Dendritic cell treated with granulocyte-macrophage colony-stimulating factor and Interleukin-4, amounts not matched to agents 40 ng/mL and 50 ng/mL, for 4 days (primary cell): ENCODE measurements around the gene ZCCHC2.
A peak's percentile ranks its signal among the peaks of the same experiment; 100 is the strongest.

Source experiments
- H3K27ac Mint-ChIP-seq: one replicate; pipeline ENCODE4 v1.8.0; 2022; ENCODE audit warnings: mild to moderate bottlenecking, mixed read lengths
- H3K27me3 Mint-ChIP-seq: one replicate; pipeline ENCODE4 v1.8.0; 2022; ENCODE audit warnings: mild to moderate bottlenecking, mixed read lengths
- H3K36me3 Mint-ChIP-seq: one replicate; pipeline ENCODE4 v1.8.0; 2022; ENCODE audit warnings: low read depth, mixed read lengths
- H3K4me1 Mint-ChIP-seq: one replicate; pipeline ENCODE4 v1.8.0; 2022; ENCODE audit warnings: low read depth, mixed read lengths
- H3K4me3 Mint-ChIP-seq: one replicate; pipeline ENCODE4 v1.8.0; 2022; ENCODE audit warnings: mild to moderate bottlenecking, moderate library complexity, mixed read lengths
- H3K9me3 Mint-ChIP-seq: one replicate; pipeline ENCODE4 v1.8.0; 2022; ENCODE audit warnings: mixed read lengths
- intact Hi-C: fragments of 100-400 bp; cut with micrococcal nuclease; formaldehyde crosslinking; loops from one replicate; pipeline ENCODE4 v1.15.0; 2022

Gene ZCCHC2

DNA sequence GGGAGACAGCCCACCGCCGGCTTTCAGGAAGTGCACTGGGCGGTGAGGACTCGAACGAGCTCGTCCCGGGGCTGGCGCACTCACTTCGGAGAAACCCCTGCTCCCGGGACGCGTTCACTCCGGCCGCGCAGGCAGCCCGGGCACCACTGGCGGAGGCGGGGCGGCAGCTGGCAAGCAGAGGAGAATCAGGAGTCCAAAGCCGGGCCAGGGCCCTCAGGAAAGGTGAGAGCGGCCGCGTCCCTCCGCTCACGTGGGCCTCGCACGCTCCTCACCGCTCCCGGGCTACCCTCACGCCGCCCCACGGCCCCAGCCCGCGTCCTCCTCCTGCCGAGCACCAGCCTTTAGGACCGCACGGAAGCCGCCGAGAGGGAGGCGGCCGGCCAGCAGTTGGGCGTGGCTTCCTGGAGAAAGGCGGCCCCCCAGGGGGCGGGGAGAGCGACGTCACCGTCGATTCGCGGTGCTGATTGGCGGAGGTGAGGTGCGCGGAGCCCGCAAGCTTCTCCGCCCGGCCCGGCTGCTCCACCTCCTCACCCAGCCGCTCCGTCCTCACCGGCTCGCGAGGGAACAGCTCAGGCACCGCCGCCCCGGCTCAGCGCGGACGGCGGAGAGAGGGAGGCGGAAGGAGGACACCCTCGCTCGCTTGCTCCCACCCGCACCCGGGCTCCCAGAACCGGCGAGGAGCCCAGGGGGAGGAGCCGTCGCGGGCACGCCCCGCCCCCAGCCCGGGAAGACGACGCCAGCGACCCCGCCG is at the start of gene ZCCHC2:
Gene ZCCHC2, plus strand, starts transcription at position 522 of the 751 bp plus-strand sequence. CDS start 400 bp downstream, outside the sequence.
- intact Hi-C loops = loop anchor here (2.0 to 5.0 kb wide), 3 partner anchors 70 to 336 kb away; partner anchors contain the start of genes PIGN and RELCH
- H3K27me3 Mint-ChIP-seq = peaks cover 5% of the 10 kb centered on the region
- H3K36me3 Mint-ChIP-seq = peaks cover 22% of the 10 kb centered on the region
- no peaks in the 10 kb centered on the region for H3K9me3 Mint-ChIP-seq
- peak within 1 kb of the TSS; percentile 89 for H3K27ac Mint-ChIP-seq
- peaks cover 33% of the 10 kb centered on the region for H3K4me1 Mint-ChIP-seq
- H3K4me3 Mint-ChIP-seq = peak within 1 kb of the TSS; percentile 91

DNA sequence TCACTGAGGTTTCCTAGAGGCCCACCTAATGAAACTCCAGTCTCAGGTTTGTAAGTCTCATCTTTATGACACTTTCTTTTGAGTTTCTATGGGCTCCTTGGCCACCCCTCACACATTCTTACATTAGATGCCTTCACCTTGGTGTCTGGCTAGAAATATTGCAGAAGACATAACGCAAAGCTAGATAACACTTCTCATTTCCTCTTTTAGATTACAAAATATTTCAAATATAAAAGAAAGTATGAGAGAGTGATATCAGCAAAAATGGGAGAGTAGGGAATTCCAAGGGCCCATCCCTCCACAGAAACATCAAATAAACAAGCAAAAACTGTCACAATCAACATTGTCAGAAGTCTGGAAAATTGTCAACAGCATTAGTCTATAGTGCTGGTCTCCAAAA is 43.3 kb upstream of the ZCCHC2 start:
- Mint-ChIP-seq H3K27me3 (no peaks in the 10 kb centered on the region), H3K4me1 (peaks cover 6% of the 10 kb centered on the region), H3K4me3 (no peak overlapping the region), H3K36me3 (peaks cover 16% of the 10 kb centered on the region), H3K27ac (no peak overlapping the region), H3K9me3 (peaks cover 18% of the 10 kb centered on the region)
- intact Hi-C loops = no loop called here

DNA sequence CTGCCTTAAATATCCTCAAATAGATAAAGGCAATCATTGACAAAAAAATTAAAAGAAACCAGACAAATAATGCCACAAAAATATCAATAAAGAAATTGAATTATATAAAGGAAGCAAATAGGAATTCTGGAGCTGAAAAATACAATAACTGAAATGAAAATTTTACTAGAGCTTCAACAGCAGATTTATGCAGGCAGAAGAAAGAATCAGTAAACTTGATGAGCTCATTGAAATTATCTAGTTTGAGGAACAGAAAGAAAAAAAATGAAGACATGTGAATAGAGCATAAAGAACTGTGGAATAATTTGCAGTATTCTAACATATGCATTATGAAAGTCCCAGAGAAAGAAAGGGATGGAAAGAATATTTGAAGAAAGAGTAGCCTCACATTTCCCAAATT is 41.9 kb upstream of the ZCCHC2 start:
- Mint-ChIP-seq H3K27ac (no peak overlapping the region), H3K27me3 (peaks cover 7% of the 10 kb centered on the region), H3K4me1 (peaks cover 6% of the 10 kb centered on the region), H3K4me3 (no peak overlapping the region), H3K9me3 (peaks cover 18% of the 10 kb centered on the region), H3K36me3 (peaks cover 16% of the 10 kb centered on the region)
- intact Hi-C loops = no loop called here

DNA sequence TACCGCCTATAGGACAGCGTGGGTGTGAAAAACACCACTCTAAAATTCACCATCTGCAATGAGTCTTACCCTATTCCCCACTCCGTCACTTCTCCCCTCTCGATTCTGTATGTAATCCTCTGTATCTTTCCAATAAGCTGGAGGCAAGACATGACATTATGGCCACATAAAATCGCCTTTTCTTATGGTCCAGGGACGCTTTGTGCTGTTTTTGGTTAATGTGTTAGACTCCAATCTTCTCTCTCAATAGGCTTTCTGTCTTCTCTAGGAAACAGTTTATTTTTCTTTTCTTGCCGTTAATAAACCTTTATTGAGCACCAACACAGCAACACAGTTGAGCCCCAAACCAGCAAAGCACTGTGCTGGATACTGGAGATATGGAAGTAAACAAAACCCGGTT is 37.9 kb upstream of the ZCCHC2 start:
- H3K27ac Mint-ChIP-seq = no peak overlapping the region
- intact Hi-C loops = no loop called here

DNA sequence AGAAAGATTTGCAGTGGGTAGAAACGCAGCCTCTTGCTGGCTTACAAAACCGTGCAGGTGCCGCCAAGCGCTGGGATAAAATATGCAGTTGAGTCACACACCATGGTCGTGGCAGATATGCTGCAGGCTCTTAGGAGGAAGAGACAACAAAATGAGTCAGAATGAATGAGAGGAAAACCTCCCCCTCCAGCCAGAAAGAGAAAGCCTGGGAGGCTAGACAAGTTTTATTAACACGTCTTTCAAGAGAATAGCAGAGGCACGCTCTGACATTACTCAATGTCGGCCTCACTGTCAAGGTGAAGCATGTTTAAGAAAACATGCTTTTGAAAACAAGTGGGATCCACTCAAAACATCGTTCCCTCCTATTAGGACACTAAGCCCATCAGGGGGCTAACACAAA is 37.1 kb upstream of the ZCCHC2 start:
- peaks cover 7% of the 10 kb centered on the region for H3K27me3 Mint-ChIP-seq
- peaks cover 10% of the 10 kb centered on the region for H3K9me3 Mint-ChIP-seq
- intact Hi-C loops = no loop called here
- peaks cover 7% of the 10 kb centered on the region for H3K36me3 Mint-ChIP-seq
- H3K4me1 Mint-ChIP-seq = no peaks in the 10 kb centered on the region
- no peak overlapping the region for H3K4me3 Mint-ChIP-seq
- H3K27ac Mint-ChIP-seq = no peak overlapping the region

More for the DNA sequence above, 37.9 kb upstream of the ZCCHC2 start:
- no peak overlapping the region for H3K4me3 Mint-ChIP-seq
- peaks cover 18% of the 10 kb centered on the region for H3K9me3 Mint-ChIP-seq
- peaks cover 15% of the 10 kb centered on the region for H3K36me3 Mint-ChIP-seq
- H3K27me3 Mint-ChIP-seq = peaks cover 7% of the 10 kb centered on the region
- H3K4me1 Mint-ChIP-seq = no peaks in the 10 kb centered on the region

- peaks cover 3% of the 10 kb centered on the region for H3K9me3 Mint-ChIP-seq
- H3K4me1 Mint-ChIP-seq = no peaks in the 10 kb centered on the region
- peaks cover under 1% of the 10 kb centered on the region for H3K36me3 Mint-ChIP-seq
- no peak overlapping the region for H3K4me3 Mint-ChIP-seq
- H3K27ac Mint-ChIP-seq = no peak overlapping the region
- peaks cover 7% of the 10 kb centered on the region for H3K27me3 Mint-ChIP-seq
- intact Hi-C loops = no loop called here
These were observed 36.4 kb upstream of the ZCCHC2 start for GRCh38 chr18:62486290-62486964.

DNA sequence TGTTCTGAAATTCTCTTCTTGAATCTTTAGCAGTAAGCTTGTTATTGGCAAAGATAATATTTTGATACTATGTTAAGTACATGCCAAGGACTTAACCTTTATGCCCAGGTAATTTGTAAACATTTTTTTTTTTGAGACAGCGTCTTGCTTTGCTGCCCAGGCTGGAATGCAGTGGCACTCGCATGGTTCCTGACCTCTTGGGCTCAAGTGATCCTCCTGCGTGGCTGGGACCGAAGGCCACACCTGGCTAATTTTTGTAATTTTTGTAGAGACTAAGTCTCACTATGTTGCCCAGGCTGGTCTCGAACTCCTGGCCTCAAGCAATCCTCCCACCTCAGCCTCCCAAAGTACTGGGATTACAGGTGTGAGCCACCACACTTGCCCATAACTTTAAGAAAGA is 35.7 kb upstream of the ZCCHC2 start:
- Mint-ChIP-seq H3K27ac (no peak overlapping the region), H3K36me3 (no peaks in the 10 kb centered on the region), H3K4me3 (no peak overlapping the region), H3K27me3 (peaks cover 7% of the 10 kb centered on the region), H3K9me3 (no peaks in the 10 kb centered on the region), H3K4me1 (no peaks in the 10 kb centered on the region)
- intact Hi-C loops = no loop called here

- Mint-ChIP-seq H3K27me3 (peaks cover 2% of the 10 kb centered on the region), H3K4me1 (no peaks in the 10 kb centered on the region), H3K36me3 (no peaks in the 10 kb centered on the region), H3K4me3 (no peak overlapping the region), H3K9me3 (no peaks in the 10 kb centered on the region), H3K27ac (peak overlapping the region; percentile 9)
- intact Hi-C loops = no loop called here
These were observed 31.7 kb upstream of the ZCCHC2 start for GRCh38 chr18:62490967-62491695.

- H3K9me3 Mint-ChIP-seq = no peaks in the 10 kb centered on the region
- H3K4me3 Mint-ChIP-seq = no peak overlapping the region
- H3K4me1 Mint-ChIP-seq = peaks cover under 1% of the 10 kb centered on the region
- H3K27me3 Mint-ChIP-seq = peaks cover 7% of the 10 kb centered on the region
- H3K36me3 Mint-ChIP-seq = no peaks in the 10 kb centered on the region
- no peak overlapping the region for H3K27ac Mint-ChIP-seq
- intact Hi-C loops = no loop called here
These were observed 29.6 kb upstream of the ZCCHC2 start for GRCh38 chr18:62493033-62493862.

GRCh38 chr18:62494764-62495163 is 28.1 kb upstream of the ZCCHC2 start:
- intact Hi-C loops = no loop called here
- Mint-ChIP-seq H3K27ac (no peak overlapping the region), H3K9me3 (no peaks in the 10 kb centered on the region), H3K27me3 (peaks cover 10% of the 10 kb centered on the region), H3K4me1 (peaks cover 15% of the 10 kb centered on the region), H3K36me3 (no peaks in the 10 kb centered on the region), H3K4me3 (no peak overlapping the region)

- peaks cover 21% of the 10 kb centered on the region for H3K4me1 Mint-ChIP-seq
- H3K36me3 Mint-ChIP-seq = no peaks in the 10 kb centered on the region
- peaks cover 10% of the 10 kb centered on the region for H3K27me3 Mint-ChIP-seq
These were observed 26.6 kb upstream of the ZCCHC2 start for GRCh38 chr18:62496262-62496661.

DNA sequence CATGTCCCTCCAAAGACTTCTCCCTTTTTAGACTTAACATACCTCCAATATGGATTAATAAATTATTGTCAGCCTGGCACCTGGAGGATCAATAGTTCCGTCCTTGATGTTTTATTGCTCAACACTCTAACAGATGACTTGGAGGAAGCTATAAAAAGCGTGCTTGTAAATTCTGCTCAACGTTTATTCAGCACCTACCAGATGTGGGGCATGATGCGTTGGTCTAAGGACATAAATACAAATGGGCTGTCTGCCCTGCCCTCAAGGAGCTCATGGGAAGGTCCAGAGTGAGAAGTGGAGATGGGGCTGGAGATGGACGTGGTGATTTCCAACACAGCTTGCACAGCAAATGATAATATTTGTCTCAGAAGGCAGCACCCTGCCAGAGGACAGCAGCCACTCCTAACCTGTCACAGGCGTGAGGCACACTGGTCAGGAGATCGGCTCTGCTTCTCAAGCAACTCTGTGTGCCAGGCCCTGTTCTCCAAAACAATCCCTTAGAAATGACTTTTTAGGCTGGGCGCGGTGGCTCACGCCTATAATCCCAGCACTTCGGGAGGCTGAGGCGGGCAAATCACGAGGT is 25.5 kb upstream of the ZCCHC2 start:
- H3K27ac Mint-ChIP-seq = no peak overlapping the region
- H3K4me1 Mint-ChIP-seq = peaks cover 21% of the 10 kb centered on the region
- intact Hi-C loops = no loop called here
- no peaks in the 10 kb centered on the region for H3K36me3 Mint-ChIP-seq
- no peaks in the 10 kb centered on the region for H3K9me3 Mint-ChIP-seq
- peaks cover 10% of the 10 kb centered on the region for H3K27me3 Mint-ChIP-seq
- no peak overlapping the region for H3K4me3 Mint-ChIP-seq

More at GRCh38 chr18:62496262-62496661, 26.6 kb upstream of the ZCCHC2 start:
- intact Hi-C loops = no loop called here
- Mint-ChIP-seq H3K9me3 (no peaks in the 10 kb centered on the region), H3K4me3 (no peak overlapping the region), H3K27ac (no peak overlapping the region)

GRCh38 chr18:62498616-62499262 is 24.1 kb upstream of the ZCCHC2 start:
- intact Hi-C loops = no loop called here
- Mint-ChIP-seq H3K27me3 (peaks cover 10% of the 10 kb centered on the region), H3K4me1 (peaks cover 21% of the 10 kb centered on the region), H3K36me3 (peaks cover 7% of the 10 kb centered on the region), H3K9me3 (no peaks in the 10 kb centered on the region), H3K4me3 (no peak overlapping the region), H3K27ac (no peak overlapping the region)
